SK-N-DZ (cell line): ENCODE measurements around the gene PRKCD. TPM values are rescaled to one million over a fixed set of nuclear protein-coding genes. Genes with fewer than 3 reads are reported as not detected.

Source experiments
- DNase-seq: peaks from one replicate; pipeline ENCODE4 v3.0.0-alpha.2; 2015; ENCODE audit warnings: low spot score
- polyA plus RNA-seq, 2 experiments: library from polyadenylated mRNA; depleted of rRNA; stranded (reverse); fragments of >200 nt; gene quantifications; 2 replicates each; pipeline ENCODE4 v1.2.3, GENCODE V29; 2014

Gene PRKCD
- 0.83 and 1.1 TPM in 2 replicates for polyA plus RNA-seq (2014; cell fraction: cytosol; rRNA removed)
- 1.4 and 14.4 TPM in 2 replicates for polyA plus RNA-seq (2014; cell fraction: nucleus; rRNA removed)

GRCh38 chr3:53160660-53161449 lies at the start of gene PRKCD:
Gene PRKCD, plus strand, starts transcription at chr3:53161209. Its CDS starts 17,214 bp downstream, at chr3:53178423.
- peak; percentile 32 for DNase-seq

GRCh38 chr3:53111822-53112221 lies 49.2 kb upstream of the PRKCD start:
- DNase-seq = no peak

- no peak for DNase-seq
These were observed 47.6 kb upstream of the PRKCD start for GRCh38 chr3:53113293-53114010.

- peak; percentile 67 for DNase-seq
These were observed 47.0 kb upstream of the PRKCD start for GRCh38 chr3:53114011-53114400.

- DNase-seq = no peak
These were observed 46.5 kb upstream of the PRKCD start for GRCh38 chr3:53114412-53115074.

- no peak for DNase-seq
These were observed 44.1 kb upstream of the PRKCD start for GRCh38 chr3:53116956-53117355.

GRCh38 chr3:53120336-53120735 lies 40.7 kb upstream of the PRKCD start:
- DNase-seq = no peak

GRCh38 chr3:53122255-53122932 lies 38.6 kb upstream of the PRKCD start:
- DNase-seq = no peak

- no peak for DNase-seq
These were observed 38.1 kb upstream of the PRKCD start for GRCh38 chr3:53122933-53123305.

GRCh38 chr3:53123510-53123909 lies 37.5 kb upstream of the PRKCD start:
- DNase-seq = no peak

GRCh38 chr3:53123953-53124352 lies 37.1 kb upstream of the PRKCD start:
- DNase-seq = no peak

- DNase-seq = no peak
These were observed 34.4 kb upstream of the PRKCD start for GRCh38 chr3:53126601-53127000.

- no peak for DNase-seq
These were observed 31.7 kb upstream of the PRKCD start for GRCh38 chr3:53129344-53129743.

GRCh38 chr3:53130179-53131061 lies 30.6 kb upstream of the PRKCD start, which contains the start of gene RFT1:
Gene RFT1, minus strand, starts transcription at chr3:53130435. Its CDS starts 35 bp downstream, at chr3:53130400.
- peak; percentile 89 for DNase-seq

- no peak for DNase-seq
These were observed 29.9 kb upstream of the PRKCD start for GRCh38 chr3:53131096-53131495.

GRCh38 chr3:53132347-53132746 lies 28.7 kb upstream of the PRKCD start:
- DNase-seq = no peak

- DNase-seq = peak; percentile 57
These were observed 26.3 kb upstream of the PRKCD start for GRCh38 chr3:53134631-53135232.

- no peak for DNase-seq
These were observed 23.8 kb upstream of the PRKCD start for GRCh38 chr3:53137221-53137620.

- DNase-seq = no peak
These were observed 23.1 kb upstream of the PRKCD start for GRCh38 chr3:53137835-53138446.
